B cell (primary cell): Measurements from ENCODE around the gene FOXP4. TPM values are rescaled to one million over a fixed set of nuclear protein-coding genes. Genes with fewer than 3 reads are reported as not detected.

Source experiments
- ATAC-seq: fragments of 200-7000 bp; cut with Tn5 transposase; one replicate; pipeline ENCODE4 v1.10.0; 2021; ENCODE audit warnings: low read depth, mild to moderate bottlenecking, moderate number of reproducible peaks, moderate library complexity
- CTCF ChIA-PET: fragments of 350-600 bp; sonication (Branson Sonifier 250); formaldehyde crosslinking; loops from one replicate; lab custom pipeline; 2021; ENCODE audit warnings: antibody characterized with exemption, inconsistent platforms; lab: Charles Lee
- POLR2A ChIA-PET: fragments of 350-600 bp; sonication (Branson Sonifier 250); formaldehyde crosslinking; loops from one replicate; lab custom pipeline; 2021; ENCODE audit warnings: antibody characterized with exemption; lab: Charles Lee
- DNase-seq: peaks from one replicate; pipeline ENCODE4 v3.0.0; 2013
- H2AFZ ChIP-seq: 2 replicates; pipeline ENCODE4 v1.6.1; 2012; ENCODE audit warnings: mild to moderate bottlenecking, low read depth, low read length; ENCODE audit not compliant: insufficient read depth, poor library complexity, severe bottlenecking
- H3K27ac ChIP-seq, 2 donors: 1 replicate in 1 of 2; 2 replicates in 1 of 2; pipeline ENCODE4 v1.5.1; 2012 to 2013; ENCODE audit warnings: low read length in 2 of 2, mild to moderate bottlenecking in 2 of 2, moderate library complexity in 1 of 2
- H3K27me3 ChIP-seq, 4 experiments: fragments of 200-600 bp in 1 of 4; sonication (generic) in 1 of 4; replicated peaks in 1 of 4; 1 replicate in 2 of 4; 2 replicates in 2 of 4; pipeline versions ENCODE4 v1.6.1 to v1.7.0; 2013 to 2016; ENCODE audit warnings: low read length in 3 of 4, mild to moderate bottlenecking in 2 of 4, mixed read lengths in 1 of 4, moderate library complexity in 1 of 4; ENCODE audit not compliant: insufficient read depth in 4 of 4, control insufficient read depth in 3 of 4; ENCODE audit errors: control extremely low read depth in 1 of 4
- H3K36me3 ChIP-seq, 2 experiments: replicated peaks in 1 of 2; 1 replicate in 1 of 2; 2 replicates in 1 of 2; pipeline versions ENCODE4 v1.6.1 to v1.7.1; 2013; ENCODE audit warnings: low read length in 1 of 2; ENCODE audit not compliant: insufficient read depth in 2 of 2, control insufficient read depth in 1 of 2; ENCODE audit errors: control extremely low read depth in 1 of 2, extremely low read depth in 1 of 2
- H3K4me1 ChIP-seq, 2 donors: fragments of 200-600 bp in 1 of 2; sonication (generic) in 1 of 2; 1 replicate in 1 of 2; 2 replicates in 1 of 2; pipeline versions ENCODE4 v1.5.1 to v1.6.1; 2013 to 2017; ENCODE audit warnings: low read length in 2 of 2; ENCODE audit not compliant: control insufficient read depth in 2 of 2, insufficient read depth in 2 of 2
- H3K4me2 ChIP-seq: replicated peaks from 2 replicates; pipeline ENCODE3; 2012; ENCODE audit warnings: mild to moderate bottlenecking, low read depth, low read length; ENCODE audit not compliant: poor library complexity, severe bottlenecking
- H3K4me3 ChIP-seq, 5 experiments: fragments of 200-600 bp in 1 of 5; sonication (generic) in 1 of 5; 1 replicate in 3 of 5; 2 replicates in 2 of 5; pipeline versions ENCODE4 v1.5.1 to v1.7.0; 2011 to 2016; ENCODE audit warnings: low read length in 4 of 5, mild to moderate bottlenecking in 4 of 5, low read depth in 2 of 5, control low read depth in 1 of 5, moderate library complexity in 1 of 5; ENCODE audit not compliant: insufficient read depth in 1 of 5; ENCODE audit errors: control extremely low read depth in 1 of 5, extremely low read depth in 1 of 5
- H3K79me2 ChIP-seq: fragments of 200-600 bp; sonication (generic); one replicate; pipeline ENCODE4 v1.6.0; 2016; ENCODE audit warnings: low read length; ENCODE audit not compliant: control insufficient read depth, insufficient read depth
- H3K9ac ChIP-seq: fragments of 200-600 bp; sonication (generic); 2 replicates; pipeline ENCODE4 v1.6.1; 2017; ENCODE audit warnings: mild to moderate bottlenecking, low read length, moderate library complexity
- H3K9me3 ChIP-seq, 3 donors: one replicate each; pipeline versions ENCODE4 v1.6.1 to v1.7.1; 2013; ENCODE audit warnings: low read length in 2 of 3; ENCODE audit not compliant: control insufficient read depth in 2 of 3, insufficient read depth in 1 of 3; ENCODE audit errors: control extremely low read depth in 1 of 3
- H4K20me1 ChIP-seq: 2 replicates; pipeline ENCODE4 v1.6.0; 2012; ENCODE audit warnings: mild to moderate bottlenecking, low read length; ENCODE audit not compliant: insufficient read depth, control insufficient read depth, poor library complexity, severe bottlenecking
- H3K27ac Mint-ChIP-seq: one replicate; pipeline ENCODE4 v1.8.0; 2021; ENCODE audit warnings: mixed read lengths
- H3K27me3 Mint-ChIP-seq: one replicate; pipeline ENCODE4 v1.8.0; 2021; ENCODE audit warnings: mixed read lengths
- H3K4me1 Mint-ChIP-seq: one replicate; pipeline ENCODE4 v1.8.0; 2021; ENCODE audit warnings: mixed read lengths
- H3K4me3 Mint-ChIP-seq: one replicate; pipeline ENCODE4 v1.8.0; 2021; ENCODE audit warnings: mixed read lengths
- H3K9me3 Mint-ChIP-seq: one replicate; pipeline ENCODE4 v1.8.0; 2022; ENCODE audit warnings: mixed read lengths; ENCODE audit not compliant: insufficient read depth
- EZH2 ChIP-seq: IDR thresholded peaks from 2 replicates; pipeline ENCODE4 v1.6.1; 2012; ENCODE audit warnings: borderline replicate concordance, low read depth, mild to moderate bottlenecking, moderate library complexity, low read length; ENCODE audit not compliant: insufficient read depth, poor library complexity, severe bottlenecking
- WGBS: methylation state at CpG from one replicate; pipeline ENCODE4 v1.1.5; 2013; ENCODE audit warnings: missing lambda C conversion rate; ENCODE audit not compliant: insufficient coverage; 5-methylcytosine and 5-hydroxymethylcytosine counted together
- intact Hi-C: fragments of 100-400 bp; cut with micrococcal nuclease; formaldehyde crosslinking; loops from one replicate; pipeline ENCODE4 v1.10.0; 2022
- polyA plus RNA-seq: library from polyadenylated mRNA; depleted of rRNA; stranded (reverse); fragments of >200 nt; gene quantifications from 2 replicates; pipeline ENCODE4 v1.2.3, GENCODE V29; 2012
- total RNA-seq, 2 donors: library from RNA; stranded (reverse); fragments of 120-200 nt in 1 of 2; gene quantifications; 1 replicate in 1 of 2; 2 replicates in 1 of 2; pipeline versions ENCODE4 v1.2.3 to v1.2.4, GENCODE V29; 2013 to 2022
- TF ChIP-seq, protein P1 (sequence below): fragments of 200-600 bp; IDR thresholded peaks from one replicate; pipeline ENCODE4 v1.8.0; 2022; ENCODE audit warnings: antibody characterized with exemption, mild to moderate bottlenecking

FOXP4 gene
- total and polyA plus RNA-seq, 2 donors (not counting 1 experiment from before 2014, with no cell fraction given): 17.0 to 38.7 TPM

DNA sequence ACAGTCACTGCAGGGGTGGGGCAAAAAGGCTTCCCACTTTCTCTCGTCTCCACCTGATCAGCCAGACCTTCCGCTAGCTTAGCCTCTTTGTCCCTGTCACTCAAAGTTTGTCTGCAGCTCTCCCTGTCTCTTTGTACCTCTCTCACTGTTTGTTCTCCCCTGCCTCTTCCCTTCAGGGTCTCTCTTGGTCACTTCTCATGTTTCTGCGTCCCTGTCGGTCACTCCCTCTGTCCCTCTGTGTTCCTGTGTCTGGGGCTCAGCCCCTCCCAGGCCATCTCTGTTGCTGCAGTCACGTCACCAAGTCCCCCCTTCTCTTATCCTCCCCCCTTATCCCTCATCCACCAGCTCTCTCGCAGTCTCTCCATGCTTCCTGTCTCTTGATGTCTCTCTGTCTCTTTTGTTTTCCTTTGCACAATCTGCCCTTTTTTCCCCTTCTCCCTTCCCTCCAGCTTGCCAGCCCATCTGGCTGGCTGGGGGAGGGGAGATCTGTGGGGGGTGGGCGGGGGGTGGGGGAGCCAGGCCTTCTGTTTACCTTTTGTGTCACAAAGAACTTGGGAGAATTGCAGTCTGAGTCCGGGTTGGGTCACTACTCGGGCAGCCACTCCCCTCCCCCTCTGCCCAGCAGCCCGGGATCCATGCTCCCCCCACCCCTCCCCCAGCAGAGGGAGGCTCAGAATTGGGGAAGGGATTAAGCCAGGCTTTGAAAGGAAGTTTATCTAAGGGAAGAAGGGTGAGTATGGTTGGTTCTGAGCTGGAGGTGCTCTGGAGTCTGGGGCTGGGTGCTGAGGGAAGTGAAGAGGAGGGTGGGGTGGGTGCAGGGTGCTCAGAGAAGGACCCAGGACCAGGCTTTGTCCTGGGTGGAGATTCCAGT is 32.3 kb downstream of the FOXP4 start:
- POLR2A ChIA-PET: interaction anchor here (0.6 kb wide), 1 partner anchor 415 kb away, joined by 3 read pairs; no protein-coding TSS in a partner anchor
- H3K9ac ChIP-seq: no peak overlapping the region
- 83% methylated on average over 5 of the region's 10 CpGs for WGBS
- H3K4me3 ChIP-seq: no peak overlapping the region
- peaks cover 0 to 26% of the 10 kb centered on the region in 2 experiments for H3K36me3 ChIP-seq
- no peaks in the 10 kb centered on the region for H3K27me3 ChIP-seq
- no peak overlapping the region for H2AFZ ChIP-seq
- H3K4me2 ChIP-seq: no peak overlapping the region
- no peak overlapping the region for H3K4me3 Mint-ChIP-seq
- H3K27ac Mint-ChIP-seq: no peak overlapping the region
- DNase-seq: no peak
- intact Hi-C loops: no loop called here
- TF ChIP-seq, protein P1, sequence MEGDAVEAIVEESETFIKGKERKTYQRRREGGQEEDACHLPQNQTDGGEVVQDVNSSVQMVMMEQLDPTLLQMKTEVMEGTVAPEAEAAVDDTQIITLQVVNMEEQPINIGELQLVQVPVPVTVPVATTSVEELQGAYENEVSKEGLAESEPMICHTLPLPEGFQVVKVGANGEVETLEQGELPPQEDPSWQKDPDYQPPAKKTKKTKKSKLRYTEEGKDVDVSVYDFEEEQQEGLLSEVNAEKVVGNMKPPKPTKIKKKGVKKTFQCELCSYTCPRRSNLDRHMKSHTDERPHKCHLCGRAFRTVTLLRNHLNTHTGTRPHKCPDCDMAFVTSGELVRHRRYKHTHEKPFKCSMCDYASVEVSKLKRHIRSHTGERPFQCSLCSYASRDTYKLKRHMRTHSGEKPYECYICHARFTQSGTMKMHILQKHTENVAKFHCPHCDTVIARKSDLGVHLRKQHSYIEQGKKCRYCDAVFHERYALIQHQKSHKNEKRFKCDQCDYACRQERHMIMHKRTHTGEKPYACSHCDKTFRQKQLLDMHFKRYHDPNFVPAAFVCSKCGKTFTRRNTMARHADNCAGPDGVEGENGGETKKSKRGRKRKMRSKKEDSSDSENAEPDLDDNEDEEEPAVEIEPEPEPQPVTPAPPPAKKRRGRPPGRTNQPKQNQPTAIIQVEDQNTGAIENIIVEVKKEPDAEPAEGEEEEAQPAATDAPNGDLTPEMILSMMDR: no peak
- no peak for TF ChIP-seq EZH2
- CTCF ChIA-PET: interaction anchor here (0.9 to 2.2 kb wide), 4 partner anchors 9 to 154 kb away, joined by 3 to 4 read pairs (median 4); no protein-coding TSS in a partner anchor
- H3K79me2 ChIP-seq: peaks cover 16% of the 10 kb centered on the region
- H4K20me1 ChIP-seq: peaks cover 19% of the 10 kb centered on the region
- H3K27ac ChIP-seq: no peak overlapping the region
- peaks cover 25% of the 10 kb centered on the region for H3K4me1 Mint-ChIP-seq
- no peaks in the 10 kb centered on the region for H3K9me3 Mint-ChIP-seq
- H3K27me3 Mint-ChIP-seq: no peaks in the 10 kb centered on the region
- no peak for ATAC-seq
- peaks cover 7 to 8% of the 10 kb centered on the region in 2 donors for H3K4me1 ChIP-seq
- H3K9me3 ChIP-seq: no peaks in the 10 kb centered on the region
